Measurements from ENCODE around the gene GREB1. TPM values are rescaled to one million over a fixed set of nuclear protein-coding genes. Genes with fewer than 3 reads are reported as not detected.

The GREB1 gene
- total and polyA plus RNA-seq, 2 of the 13 experiments (the other 11 are each of a cell fraction or from before 2014, with no cell fraction given): 31.3 to 61.2 TPM

GRCh38 chr2:11655495-11655894 lies 121.7 kb downstream of the GREB1 start:
- POLR2A ChIA-PET: no interaction called here
- 14% methylated on average over 4 of the region's 4 CpGs for WGBS (ENCODE audit: low lambda C conversion rate)
- no peak for ATAC-seq
- intact Hi-C loops (cut with micrococcal nuclease; ENCODE audit: unreplicated experiment) (no loop called here), in situ Hi-C loops (cut with HindIII; ENCODE audit: extremely low pct_ligation_motif_present, low pct_unique_long_range_greater_than_20kb) (no loop called here)
- Histone ChIP-seq H3K36me3 (replicated peaks in 1 of 2; ENCODE audit: control insufficient read depth in 1 of 2, insufficient read depth in 2 of 2, low read length in 2 of 2) (no peaks in the 10 kb centered on the region), H3K9ac (ENCODE audit: insufficient read depth, low read depth, low read length) (no peak overlapping the region), H3K27me3 (ENCODE audit: control insufficient read depth in 1 of 2, insufficient read depth in 2 of 2, low read length in 2 of 2) (peaks cover 9 to 65% of the 10 kb centered on the region in 2 experiments; a peak in 4 of 5 replicates), H3K4me3 (replicated peaks in 1 of 3; ENCODE audit: insufficient read depth in 1 of 3, low read depth in 2 of 3, low read length in 3 of 3) (no peak overlapping the region), H3K79me2 (ENCODE audit: insufficient read depth, low read length) (no peaks in the 10 kb centered on the region), H3K9me3 (ENCODE audit: low read length) (no peaks in the 10 kb centered on the region), H2AFZ (ENCODE audit: low read length) (no peak overlapping the region), H3K27ac (ENCODE audit: extremely low read length, insufficient read depth, low read length) (no peak overlapping the region), H4K20me1 (ENCODE audit: insufficient read depth, low read length) (no peaks in the 10 kb centered on the region), H3K4me1 (ENCODE audit: insufficient read depth, low read length) (peaks cover 19% of the 10 kb centered on the region), H3K4me2 (ENCODE audit: low read depth, low read length) (no peak overlapping the region)
- no peak for FAIRE-seq
- CTCF ChIA-PET (ENCODE audit: low intra/inter-chr PET ratio, low total read pairs): no interaction called here
- TF ChIP-seq ZNF12 (CRISPR knock-in tag; IDR thresholded peaks at IDR 0.05) (0 out of 2 replicates have a peak, but pooled peaks have one; percentile 24), ZNF660 (CRISPR knock-in tag; IDR thresholded peaks at IDR 0.05; ENCODE audit: borderline replicate concordance, low read depth) (no peak), ZNF7 (CRISPR knock-in tag; IDR thresholded peaks at IDR 0.05) (peak; percentile 74; the same call in 1 of the 2 replicates), CEBPB (IDR thresholded peaks at IDR 0.05; ENCODE audit: borderline replicate concordance, low read depth, low read length) (peak; percentile 54; the same call in 1 of the 2 replicates)
- DNase-seq (ENCODE audit: low spot score): no peak
- BruUV-seq (replicated peaks): no TSS peak

- Histone ChIP-seq H3K27ac (ENCODE audit: extremely low read length, insufficient read depth, low read length) (no peak overlapping the region), H3K4me1 (ENCODE audit: insufficient read depth, low read length) (peaks cover 19% of the 10 kb centered on the region), H3K27me3 (ENCODE audit: control insufficient read depth in 1 of 2, insufficient read depth in 2 of 2, low read length in 2 of 2) (peaks cover 9 to 65% of the 10 kb centered on the region in 2 experiments; a peak in 4 of 5 replicates), H3K4me2 (ENCODE audit: low read depth, low read length) (no peak overlapping the region), H3K36me3 (replicated peaks in 1 of 2; ENCODE audit: control insufficient read depth in 1 of 2, insufficient read depth in 2 of 2, low read length in 2 of 2) (no peaks in the 10 kb centered on the region), H3K9ac (ENCODE audit: insufficient read depth, low read depth, low read length) (no peak overlapping the region), H4K20me1 (ENCODE audit: insufficient read depth, low read length) (no peaks in the 10 kb centered on the region), H3K79me2 (ENCODE audit: insufficient read depth, low read length) (no peaks in the 10 kb centered on the region), H3K4me3 (replicated peaks in 1 of 3; ENCODE audit: insufficient read depth in 1 of 3, low read depth in 2 of 3, low read length in 3 of 3) (no peak overlapping the region), H2AFZ (ENCODE audit: low read length) (no peak overlapping the region), H3K9me3 (ENCODE audit: low read length) (no peaks in the 10 kb centered on the region)
- 83% methylated on average over 1 of the region's 1 CpG for WGBS (ENCODE audit: low lambda C conversion rate)
- CTCF ChIA-PET (ENCODE audit: low intra/inter-chr PET ratio, low total read pairs): no interaction called here
- no TSS peak for BruUV-seq (replicated peaks)
- ATAC-seq: no peak
- intact Hi-C loops (cut with micrococcal nuclease; ENCODE audit: unreplicated experiment): no loop called here
- FAIRE-seq: no peak
- POLR2A ChIA-PET: no interaction called here
- in situ Hi-C loops (cut with HindIII; ENCODE audit: extremely low pct_ligation_motif_present, low pct_unique_long_range_greater_than_20kb): no loop called here
- TF ChIP-seq RBFOX2 (IDR thresholded peaks at IDR 0.05; ENCODE audit: low read depth, low read length) (no peak), CEBPB (IDR thresholded peaks at IDR 0.05; ENCODE audit: borderline replicate concordance, low read depth, low read length) (peak; percentile 78)
- DNase-seq (ENCODE audit: low spot score): no peak
Observed at GRCh38 chr2:11656252-11656651, 122.4 kb downstream of the GREB1 start.

All from HepG2 (cell line).